Stimulated activated CD4-positive, alpha-beta T cell treated with anti-CD3 and anti-CD28 coated beads, Interleukin-4, amount 100 ng/mL, for 1 hour (primary cell): ENCODE results near the gene LINC01488.

ENCODE experiments used
- DNase-seq: peaks from one replicate; pipeline ENCODE4 v3.0.0-alpha.2; 2020

LINC01488 gene

GRCh38 chr11:69481393-69481844, at the start of gene LINC01488:
Gene LINC01488, plus strand, starts transcription at chr11:69481663.
- no peak for DNase-seq

DNA sequence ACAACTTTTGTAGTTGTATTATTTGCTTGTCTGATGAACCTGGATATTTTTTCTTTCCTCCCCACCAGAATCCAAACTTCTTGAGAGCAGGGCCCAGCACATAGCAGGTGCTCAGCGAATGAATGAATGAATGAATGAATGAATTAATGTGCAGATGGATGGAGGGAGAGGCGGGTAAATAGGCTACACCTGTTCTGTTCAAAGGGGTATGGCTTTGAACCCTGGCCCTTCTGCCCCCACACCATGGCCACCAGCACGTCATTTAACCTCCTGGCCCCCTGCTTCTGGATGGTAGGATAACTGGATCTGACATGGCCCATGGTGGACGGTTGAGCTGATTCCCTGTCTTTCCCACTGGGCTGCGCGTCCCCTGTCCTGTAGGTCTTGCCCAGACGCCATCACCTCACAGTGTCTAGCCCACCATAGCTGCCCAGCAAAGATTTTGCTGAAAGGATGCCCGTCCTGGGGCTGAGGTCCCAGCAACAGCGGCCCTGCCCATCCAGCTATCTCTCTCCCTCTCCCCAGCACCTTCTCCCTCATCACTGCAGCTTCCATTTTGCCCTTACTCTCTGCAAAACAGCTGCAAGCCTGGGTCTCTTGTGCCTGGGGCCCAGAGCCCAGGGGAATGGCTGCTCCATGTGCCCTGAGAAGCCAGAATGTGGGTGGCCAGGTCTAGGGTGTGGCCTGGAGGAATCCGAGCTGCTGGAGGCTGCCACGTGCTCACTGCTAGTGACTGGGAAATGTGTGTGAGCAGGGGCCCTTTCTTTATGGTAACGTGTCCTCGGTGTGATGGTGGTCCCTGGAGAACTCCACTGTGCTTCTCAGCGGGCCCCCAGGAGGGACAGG, 49.3 kb upstream of the LINC01488 start:
- DNase-seq: no peak

DNA sequence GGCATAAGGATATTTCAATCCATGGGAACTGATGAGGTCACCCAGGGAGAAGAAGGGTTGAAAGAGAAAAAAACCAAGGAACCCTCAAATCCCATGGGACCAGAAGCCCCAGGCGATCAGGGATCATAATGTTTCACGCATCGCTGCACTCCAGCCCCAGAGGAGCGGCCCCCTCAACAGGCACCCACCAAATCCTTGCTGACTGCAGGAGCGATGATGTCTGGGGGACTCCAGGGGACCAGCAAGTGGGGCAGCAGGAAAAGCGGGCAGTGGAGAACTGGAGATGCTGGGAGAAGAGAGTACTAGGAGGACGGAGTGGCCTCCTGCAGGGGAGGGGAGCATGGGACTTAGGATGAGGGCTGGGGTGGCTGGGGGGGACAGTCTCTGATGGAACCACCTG, 47.7 kb upstream of the LINC01488 start:
- no peak for DNase-seq

DNA sequence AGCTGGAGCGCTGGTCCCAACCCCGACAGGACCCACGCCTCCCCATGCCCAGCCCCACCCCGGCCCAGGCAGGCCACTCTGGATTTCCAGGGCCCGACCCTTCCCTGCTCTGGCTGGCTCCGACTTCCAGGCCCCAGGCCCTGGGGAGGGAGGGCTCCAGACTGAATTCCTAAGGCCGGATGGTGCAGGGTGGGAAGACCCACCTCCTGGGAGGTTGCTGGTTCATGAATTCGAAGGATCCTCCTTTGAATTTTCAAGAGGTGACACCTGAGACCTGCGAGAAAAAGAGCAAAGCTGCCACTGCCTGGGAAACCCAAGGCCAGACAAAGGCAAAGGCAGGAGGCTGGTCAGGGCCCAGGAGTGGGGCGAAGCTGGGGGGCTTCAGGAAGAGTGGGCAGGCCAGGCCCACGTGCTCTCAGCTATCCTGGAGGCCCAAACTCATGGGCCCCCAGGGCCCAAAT, 47.0 kb upstream of the LINC01488 start:
- DNase-seq: no peak

DNA sequence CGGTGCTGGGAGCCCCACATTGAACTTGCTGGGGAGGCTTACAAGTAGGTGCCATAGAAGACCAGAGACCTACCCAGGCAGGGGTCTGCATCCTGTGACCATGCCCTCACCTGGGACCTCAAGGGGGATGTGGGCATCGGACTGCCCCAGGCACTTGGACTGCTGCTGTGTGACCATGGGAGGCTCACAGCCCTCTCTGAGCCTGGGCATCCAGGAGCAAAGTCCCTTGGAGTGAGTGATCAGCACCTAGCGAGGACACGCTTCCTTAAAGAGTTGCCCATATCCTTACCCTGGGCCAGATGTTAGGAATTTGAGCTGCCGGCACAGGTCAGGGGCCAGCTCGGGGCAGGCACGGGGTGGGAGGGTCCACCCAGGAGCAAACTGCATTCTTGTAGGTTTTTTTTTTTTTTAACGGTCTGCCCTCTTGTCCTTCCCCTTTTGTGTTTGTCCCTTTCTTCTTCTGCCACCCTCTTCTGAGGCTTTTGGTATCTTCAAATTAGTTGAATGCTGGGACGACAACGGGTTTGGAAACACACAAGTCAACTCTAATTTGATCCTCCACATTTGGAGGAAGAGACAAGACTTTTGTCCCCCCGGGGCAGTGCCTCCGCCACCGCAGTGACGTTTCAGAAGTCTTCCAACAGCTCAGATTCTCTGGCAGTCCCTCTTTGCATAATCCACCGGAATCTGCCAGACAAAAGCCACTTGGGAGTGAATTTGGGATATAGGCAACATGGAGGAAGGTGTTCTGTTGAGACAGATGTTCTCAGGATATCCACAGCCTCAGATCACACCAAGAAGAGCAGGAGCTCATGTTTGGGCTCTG, 46.1 kb upstream of the LINC01488 start:
- DNase-seq: no peak

DNA sequence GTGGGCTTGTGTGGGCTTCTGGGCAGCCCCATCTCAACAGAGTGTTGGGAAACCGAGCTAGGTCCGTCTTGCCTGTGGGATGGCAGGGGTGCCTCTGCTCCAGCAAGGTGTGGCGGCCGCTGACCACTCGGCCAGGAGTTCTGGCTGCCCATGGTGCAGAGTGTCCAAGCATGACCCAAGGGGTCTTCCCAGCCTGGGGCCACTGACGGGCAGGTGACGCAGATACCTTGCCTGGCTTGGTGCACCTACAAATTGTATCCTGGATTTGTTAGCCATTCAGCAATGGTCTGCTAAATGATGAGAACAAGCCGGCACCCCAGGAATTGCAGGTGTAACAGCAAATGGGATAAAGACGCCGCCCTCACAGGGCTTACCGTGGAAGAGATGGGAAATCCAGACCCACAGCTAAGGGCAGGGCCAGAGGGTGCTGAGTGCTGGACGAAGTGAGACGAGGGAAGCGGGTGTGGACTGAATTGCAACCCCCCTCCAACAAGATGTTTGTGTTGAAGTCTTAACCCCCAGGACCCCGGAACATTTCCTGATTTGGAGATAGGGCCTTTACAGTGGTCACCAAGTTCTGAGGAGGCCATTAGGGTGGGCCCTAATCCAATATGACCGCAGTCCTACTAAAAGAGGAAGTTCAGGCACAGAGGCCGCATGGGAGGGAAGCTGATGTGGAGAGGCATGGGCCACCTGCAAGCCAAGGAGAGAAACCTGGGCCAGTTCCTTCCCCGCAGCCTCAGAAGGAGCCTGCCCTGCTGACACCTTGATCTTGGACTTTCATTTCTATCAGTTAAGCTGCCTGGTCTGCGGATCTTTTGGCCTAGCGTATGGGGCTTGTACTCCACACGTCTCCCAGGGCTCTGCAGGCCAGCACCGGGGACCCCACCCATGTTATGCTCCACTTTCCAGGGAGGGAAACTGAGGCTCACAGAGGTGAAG, 45.2 kb upstream of the LINC01488 start:
- no peak for DNase-seq

DNA sequence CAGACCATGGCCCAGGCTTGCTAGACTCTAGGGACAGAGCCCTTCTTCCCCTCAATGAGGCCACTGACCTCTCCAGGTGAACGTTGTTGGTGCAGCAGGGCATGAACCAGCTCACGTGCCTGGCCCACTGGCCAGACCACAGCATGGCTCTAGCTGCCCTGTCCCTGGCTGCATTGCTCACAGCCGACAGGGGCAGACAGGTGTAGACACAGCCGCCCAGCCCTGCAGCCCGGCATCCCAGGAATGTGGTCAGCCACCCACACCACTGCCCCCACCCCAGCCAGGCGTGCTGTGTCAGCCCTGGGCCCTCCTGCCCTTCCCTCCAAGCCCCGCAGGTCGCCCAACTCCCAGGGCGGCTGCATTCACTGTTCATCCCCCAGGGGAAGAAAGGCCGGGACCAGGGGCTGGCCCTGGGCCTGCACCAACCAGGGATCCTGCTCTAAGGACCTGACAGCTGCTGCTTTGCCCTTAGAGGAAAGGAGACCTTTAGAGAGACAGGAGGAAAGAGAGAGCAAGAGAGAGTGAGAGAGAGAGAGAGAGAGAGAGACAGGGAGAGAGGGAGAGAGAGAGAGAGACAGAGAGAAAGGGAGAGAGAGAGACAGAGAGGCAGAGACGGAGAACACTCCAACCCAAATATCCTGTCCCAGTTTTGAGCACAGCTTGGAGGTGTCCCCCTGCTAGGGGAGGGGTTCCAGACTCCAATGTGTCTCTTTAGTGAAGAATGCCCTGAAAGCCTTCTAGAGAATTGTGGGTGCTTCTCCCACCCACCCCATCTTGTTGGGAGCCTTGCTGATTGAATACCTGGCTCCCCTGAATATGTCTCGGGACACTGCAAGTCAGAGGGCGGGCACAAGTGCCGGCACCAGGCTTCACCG, 44.2 kb upstream of the LINC01488 start:
- no peak for DNase-seq

DNA sequence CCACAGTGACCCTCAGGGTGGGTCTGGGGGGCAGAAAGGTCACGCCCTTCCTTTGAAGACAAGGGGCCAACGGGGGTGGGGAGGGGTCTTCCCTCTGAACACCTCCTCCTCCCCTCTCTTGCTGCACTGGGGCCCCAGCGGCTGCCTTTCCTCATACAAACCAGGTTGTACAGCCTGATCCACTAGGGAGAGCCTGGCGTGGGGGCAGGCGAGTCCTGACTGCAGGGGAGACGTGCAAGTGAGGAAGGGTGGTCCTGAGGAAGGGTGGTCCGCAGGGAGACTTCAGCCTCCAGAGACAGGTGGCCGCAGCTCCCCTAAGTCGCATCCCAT, 43.6 kb upstream of the LINC01488 start:
- DNase-seq: no peak

- DNase-seq: no peak
Measured at GRCh38 chr11:69438286-69438920, 43.1 kb upstream of the LINC01488 start.

- DNase-seq: no peak
Measured at GRCh38 chr11:69439127-69439526, 42.3 kb upstream of the LINC01488 start.

- DNase-seq: no peak
Measured at GRCh38 chr11:69439651-69440464, 41.6 kb upstream of the LINC01488 start.

- DNase-seq: no peak
Measured at GRCh38 chr11:69440876-69441275, 40.6 kb upstream of the LINC01488 start.

- no peak for DNase-seq
Measured at GRCh38 chr11:69442012-69442806, 39.3 kb upstream of the LINC01488 start.

DNA sequence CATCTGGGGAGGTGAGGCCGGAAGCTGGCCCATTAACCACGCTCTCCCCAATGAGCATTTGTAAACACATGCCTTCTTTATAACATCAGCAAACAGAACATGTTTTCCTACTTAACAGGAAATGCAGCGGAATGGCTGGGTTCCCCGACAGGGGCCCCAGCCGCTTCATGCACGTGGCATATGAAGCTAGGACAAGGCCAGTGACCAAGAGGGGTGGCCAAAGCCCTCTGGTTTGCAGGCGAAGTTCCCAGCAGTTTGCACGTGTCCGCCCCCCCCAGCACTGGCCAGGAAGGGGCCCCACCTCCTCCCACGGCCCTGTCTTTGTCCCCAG, 38.7 kb upstream of the LINC01488 start:
- no peak for DNase-seq

- peak; percentile 77 for DNase-seq
Measured at GRCh38 chr11:69443138-69443967, 38.1 kb upstream of the LINC01488 start.

GRCh38 chr11:69443968-69444364, 37.5 kb upstream of the LINC01488 start:
- DNase-seq: no peak

- DNase-seq: no peak
Measured at GRCh38 chr11:69444381-69445130, 36.9 kb upstream of the LINC01488 start.

GRCh38 chr11:69445131-69445470, 36.4 kb upstream of the LINC01488 start:
- DNase-seq: no peak
